PC-3 (cell line): ENCODE data around the gene AACS. TPM values are rescaled to one million over a fixed set of nuclear protein-coding genes. Genes with fewer than 3 reads are reported as not detected.

Experiments used
- ATAC-seq: fragments of 200-7000 bp; cut with Tn5 transposase; 2 replicates; pipeline ENCODE4 v1.9.1; 2020; ENCODE audit warnings: mild to moderate bottlenecking, moderate library complexity
- BruUV-seq: library from RNA; stranded (reverse); fragments of 400-500 nt; replicated peaks from 2 replicates; lab custom pipeline; 2021; lab: Mats Ljungman, UMichigan
- CTCF ChIA-PET: fragments of 300-600 bp; sonication (Branson Sonifier 250); formaldehyde crosslinking; loops from one replicate; lab custom pipeline; 2022; ENCODE audit warnings: antibody characterized with exemption; lab: Charles Lee
- POLR2A ChIA-PET: fragments of 300-600 bp; sonication (Branson Sonifier 250); formaldehyde crosslinking; loops from one replicate; lab custom pipeline; 2022; ENCODE audit warnings: antibody characterized with exemption; ENCODE audit not compliant: unreplicated experiment; lab: Charles Lee
- DNase-seq: peaks from one replicate; pipeline ENCODE4 v3.0.0-alpha.2; 2015
- H2AFZ ChIP-seq: fragments of 300-600 bp; sonication (generic); 2 replicates; pipeline ENCODE4 v1.6.0; 2016; ENCODE audit warnings: antibody characterized with exemption, low read length
- H3F3A ChIP-seq: fragments of 300-600 bp; sonication (generic); one replicate; pipeline ENCODE4 v1.6.0; 2017; ENCODE audit warnings: antibody characterized with exemption, low read length, control low read depth, mild to moderate bottlenecking; ENCODE audit not compliant: unreplicated experiment
- H3K27ac ChIP-seq: fragments of 300-600 bp; sonication (generic); 2 replicates; pipeline ENCODE4 v1.5.1; 2016; ENCODE audit warnings: mild to moderate bottlenecking, low read length
- H3K27me3 ChIP-seq: fragments of 300-600 bp; sonication (generic); 2 replicates; pipeline ENCODE4 v1.6.1; 2016; ENCODE audit warnings: low read length, mixed read lengths
- H3K36me3 ChIP-seq: fragments of 300-600 bp; sonication (generic); 2 replicates; pipeline ENCODE4 v1.6.1; 2016; ENCODE audit warnings: low read depth, mixed run types, low read length, mixed read lengths
- H3K4me1 ChIP-seq: fragments of 300-600 bp; sonication (generic); 2 replicates; pipeline ENCODE4 v1.5.1; 2016; ENCODE audit warnings: low read length; ENCODE audit not compliant: insufficient read depth
- H3K4me2 ChIP-seq: fragments of 300-600 bp; sonication (generic); 2 replicates; pipeline ENCODE4 v1.6.0; 2016; ENCODE audit warnings: low read length
- H3K4me3 ChIP-seq: fragments of 300-600 bp; sonication (generic); 2 replicates; pipeline ENCODE4 v1.5.1; 2016; ENCODE audit warnings: mild to moderate bottlenecking, low read length, mixed read lengths
- H3K79me2 ChIP-seq: fragments of 300-600 bp; sonication (generic); 2 replicates; pipeline ENCODE4 v1.6.1; 2017; ENCODE audit warnings: low read length, mixed read lengths
- H3K9ac ChIP-seq: fragments of 300-600 bp; sonication (generic); 2 replicates; pipeline ENCODE4 v1.6.0; 2016; ENCODE audit warnings: mild to moderate bottlenecking, low read length
- H3K9me2 ChIP-seq: fragments of 300-600 bp; sonication (generic); replicated peaks from 2 replicates; pipeline ENCODE4 v1.6.1; 2016; ENCODE audit warnings: mixed run types, low read length, mixed read lengths
- H3K9me3 ChIP-seq: fragments of 300-600 bp; sonication (generic); 2 replicates; pipeline ENCODE4 v1.6.1; 2016; ENCODE audit warnings: low read length, mixed read lengths
- H4K20me1 ChIP-seq: fragments of 300-600 bp; sonication (generic); 2 replicates; pipeline ENCODE4 v1.6.1; 2016; ENCODE audit warnings: low read length, mixed read lengths
- CTCF ChIP-seq: fragments of 300-600 bp; sonication (generic); conservative IDR thresholded peaks from 2 replicates; pipeline ENCODE4 v1.5.1; 2017; ENCODE audit warnings: antibody characterized with exemption, low read depth, mild to moderate bottlenecking, low read length
- EZH2 ChIP-seq: fragments of 300-600 bp; sonication (generic); IDR thresholded peaks from one replicate; pipeline ENCODE4 v1.6.1; 2017; ENCODE audit warnings: antibody characterized with exemption, mild to moderate bottlenecking, low read length; ENCODE audit not compliant: unreplicated experiment
- EZH2phosphoT487 ChIP-seq: fragments of 300-600 bp; sonication (generic); IDR thresholded peaks from 2 replicates; pipeline ENCODE4 v1.6.1; 2018; ENCODE audit warnings: mild to moderate bottlenecking, antibody characterized with exemption, low read length, borderline replicate concordance
- intact Hi-C: fragments of 100-400 bp; cut with micrococcal nuclease; formaldehyde crosslinking; loops from 2 replicates; pipeline ENCODE4 v1.9.0; 2023
- total RNA-seq: library from RNA; depleted of rRNA; stranded (reverse); fragments of >200 nt; gene quantifications from 2 replicates; pipeline ENCODE4 v1.2.3, GENCODE V29; 2014

Gene AACS
- total RNA-seq, 1 experiment from 2014 or later, result 31.9 TPM

- DNase-seq, result no peak
- Histone ChIP-seq H3K27me3 (no peaks in the 10 kb centered on the region), H3K9me2 (no peaks in the 10 kb centered on the region), H2AFZ (no peak overlapping the region), H3K9ac (no peak overlapping the region), H4K20me1 (no peaks in the 10 kb centered on the region), H3K36me3 (peaks cover 49% of the 10 kb centered on the region), H3K79me2 (no peaks in the 10 kb centered on the region), H3K4me1 (peaks cover 15% of the 10 kb centered on the region), H3F3A (no peaks in the 10 kb centered on the region), H3K9me3 (no peaks in the 10 kb centered on the region), H3K4me3 (no peak overlapping the region), H3K4me2 (no peak overlapping the region), H3K27ac (no peak overlapping the region)
- ATAC-seq, result no peak
- intact Hi-C loops, result no loop called here
- TF ChIP-seq EZH2phosphoT487, result no peak
- no peak for TF ChIP-seq CTCF
- TF ChIP-seq EZH2, result no peak
- ChIA-PET CTCF (no interaction called here), POLR2A (no interaction called here)
- BruUV-seq, result no TSS peak
Observed at GRCh38 chr12:125091401-125091800, 26.2 kb downstream of the AACS start.

- ChIA-PET CTCF (no interaction called here), POLR2A (no interaction called here)
- Histone ChIP-seq H3K4me3 (no peak overlapping the region), H3K79me2 (no peaks in the 10 kb centered on the region), H3K9me2 (no peaks in the 10 kb centered on the region), H4K20me1 (no peaks in the 10 kb centered on the region), H3K4me1 (peaks cover 15% of the 10 kb centered on the region), H2AFZ (no peak overlapping the region), H3K9ac (no peak overlapping the region), H3K27ac (peak overlapping the region; percentile 46), H3F3A (no peaks in the 10 kb centered on the region), H3K36me3 (peaks cover 49% of the 10 kb centered on the region), H3K27me3 (no peaks in the 10 kb centered on the region), H3K4me2 (peak overlapping the region; percentile 9; the same call in 1 of the 2 replicates), H3K9me3 (no peaks in the 10 kb centered on the region)
- intact Hi-C loops, result no loop called here
- no TSS peak for BruUV-seq
- ATAC-seq (peak; percentile 10; the same call in 1 of the 2 replicates), DNase-seq (no peak)
- no peak for TF ChIP-seq EZH2
- no peak for TF ChIP-seq EZH2phosphoT487
- TF ChIP-seq CTCF, result no peak
Observed at GRCh38 chr12:125092108-125092871, 27.1 kb downstream of the AACS start.
